Ascending aorta (tissue), 2 donors: ENCODE data around the gene LRCH1. TPM values are rescaled to one million over a fixed set of nuclear protein-coding genes. Genes with fewer than 3 reads are reported as not detected.
A peak's percentile ranks its signal among the peaks of the same experiment; 100 is the strongest.

ENCODE experiments used
- DNase-seq, 2 donors: peaks; one replicate each; pipeline ENCODE4 v3.0.0-alpha.2; 2019; ENCODE audit warnings: low spot score in 2 of 2
- H3K27ac ChIP-seq, 2 donors: fragments of 200-600 bp; sonication (generic); one replicate each; pipeline ENCODE4 v1.5.1; 2016 to 2017; ENCODE audit warnings: mild to moderate bottlenecking in 1 of 2
- H3K27me3 ChIP-seq: fragments of 200-600 bp; sonication (generic); one replicate; pipeline ENCODE4 v1.5.1; 2017
- H3K36me3 ChIP-seq, 2 donors: fragments of 200-600 bp; sonication (generic); one replicate each; pipeline ENCODE4 v1.5.1; 2016
- H3K4me1 ChIP-seq, 2 donors: fragments of 200-600 bp; sonication (generic); one replicate each; pipeline ENCODE4 v1.5.1; 2016 to 2017; ENCODE audit warnings: mild to moderate bottlenecking in 1 of 2
- H3K4me3 ChIP-seq, 2 donors: fragments of 200-600 bp; sonication (generic); one replicate each; pipeline ENCODE4 v1.5.1; 2016 to 2017; ENCODE audit warnings: mild to moderate bottlenecking in 1 of 2
- H3K9me3 ChIP-seq, 2 donors: fragments of 200-600 bp; sonication (generic); one replicate each; pipeline ENCODE4 v1.5.1; 2016
- CTCF ChIP-seq, 3 experiments: fragments of 200-600 bp in 2 of 3; fragments of 450-650 bp in 1 of 3; sonication (generic) in 2 of 3; IDR thresholded peaks; one replicate each; pipeline ENCODE4 v1.5.1; 2016 to 2019; ENCODE audit warnings: antibody characterized with exemption in 3 of 3, mild to moderate bottlenecking in 1 of 3, moderate library complexity in 1 of 3
- intact Hi-C: fragments of 100-400 bp; cut with DNase I; formaldehyde crosslinking; loops from one replicate; pipeline ENCODE4 v1.15.1; 2023
- total RNA-seq: library from RNA; depleted of rRNA; stranded (reverse); fragments of >200 nt; gene quantifications from one replicate; pipeline ENCODE4 v1.1.0, GENCODE V29; 2016

LRCH1 gene
- total RNA-seq, 1 donor from 2014 or later: 45.4 TPM

- Histone ChIP-seq H3K4me3 (peak overlapping the region in 1 of 2 donors; percentile 6), H3K27ac (peak overlapping the region; percentile 59 to 66), H3K9me3 (no peaks in the 10 kb centered on the region), H3K36me3 (no peaks in the 10 kb centered on the region), H3K4me1 (peaks cover 29 to 50% of the 10 kb centered on the region in 2 donors), H3K27me3 (no peaks in the 10 kb centered on the region)
- no peak for DNase-seq
- intact Hi-C loops: no loop called here
- TF ChIP-seq CTCF (IDR thresholded peaks at IDR 0.05): no peak
Measured at GRCh38 chr13:46577696-46578589, 25.0 kb downstream of the LRCH1 start.

- Histone ChIP-seq H3K4me3 (peak overlapping the region; percentile 11 to 26), H3K27me3 (no peaks in the 10 kb centered on the region), H3K4me1 (peaks cover 29 to 56% of the 10 kb centered on the region in 2 donors), H3K36me3 (no peaks in the 10 kb centered on the region), H3K9me3 (no peaks in the 10 kb centered on the region), H3K27ac (peak overlapping the region; percentile 59 to 66)
- DNase-seq: no peak
- intact Hi-C loops: no loop called here
- no peak for TF ChIP-seq CTCF (IDR thresholded peaks at IDR 0.05)
Measured at GRCh38 chr13:46578590-46578975, 25.6 kb downstream of the LRCH1 start.

- no peaks in the 10 kb centered on the region for H3K9me3 ChIP-seq
- peak overlapping the region; percentile 59 to 66 for H3K27ac ChIP-seq
- H3K4me3 ChIP-seq: no peak overlapping the region
- peaks cover 26 to 54% of the 10 kb centered on the region in 2 donors for H3K4me1 ChIP-seq
- no peak for TF ChIP-seq CTCF (IDR thresholded peaks at IDR 0.05)
- DNase-seq: no peak
- intact Hi-C loops: no loop called here
- H3K36me3 ChIP-seq: no peaks in the 10 kb centered on the region
- no peaks in the 10 kb centered on the region for H3K27me3 ChIP-seq
Measured at GRCh38 chr13:46580362-46580839, 27.4 kb downstream of the LRCH1 start.

- intact Hi-C loops: no loop called here
- no peaks in the 10 kb centered on the region for H3K36me3 ChIP-seq
- H3K27ac ChIP-seq: peak overlapping the region; percentile 36 to 66
- no peak for DNase-seq
- H3K4me3 ChIP-seq: no peak overlapping the region
- peaks cover 19 to 52% of the 10 kb centered on the region in 2 donors for H3K4me1 ChIP-seq
- no peaks in the 10 kb centered on the region for H3K27me3 ChIP-seq
- no peak for TF ChIP-seq CTCF (IDR thresholded peaks at IDR 0.05)
- no peaks in the 10 kb centered on the region for H3K9me3 ChIP-seq
Measured at GRCh38 chr13:46582190-46582589, 29.2 kb downstream of the LRCH1 start.

GRCh38 chr13:46586751-46587514, 34.0 kb downstream of the LRCH1 start:
- peak overlapping the region; percentile 48 to 50 for H3K27ac ChIP-seq

More at GRCh38 chr13:46586751-46587514, 34.0 kb downstream of the LRCH1 start:
- DNase-seq: no peak
- no peaks in the 10 kb centered on the region for H3K36me3 ChIP-seq
- H3K4me1 ChIP-seq: peaks cover 0 to 37% of the 10 kb centered on the region in 2 donors
- intact Hi-C loops: no loop called here
- H3K27me3 ChIP-seq: no peaks in the 10 kb centered on the region
- no peak overlapping the region for H3K4me3 ChIP-seq
- no peak for TF ChIP-seq CTCF (IDR thresholded peaks at IDR 0.05)
- no peaks in the 10 kb centered on the region for H3K9me3 ChIP-seq
